HG02973 (cell line): Measurements from ENCODE around the gene GRM8.
A peak's percentile ranks its signal among the peaks of the same experiment; 100 is the strongest.

Experiments used
- ATAC-seq: cut with Tn5 transposase; IDR thresholded peaks from one replicate; pipeline ENCODE4 v1.9.1; 2021; ENCODE audit warnings: moderate library complexity; ENCODE audit not compliant: unreplicated experiment

The GRM8 gene

DNA sequence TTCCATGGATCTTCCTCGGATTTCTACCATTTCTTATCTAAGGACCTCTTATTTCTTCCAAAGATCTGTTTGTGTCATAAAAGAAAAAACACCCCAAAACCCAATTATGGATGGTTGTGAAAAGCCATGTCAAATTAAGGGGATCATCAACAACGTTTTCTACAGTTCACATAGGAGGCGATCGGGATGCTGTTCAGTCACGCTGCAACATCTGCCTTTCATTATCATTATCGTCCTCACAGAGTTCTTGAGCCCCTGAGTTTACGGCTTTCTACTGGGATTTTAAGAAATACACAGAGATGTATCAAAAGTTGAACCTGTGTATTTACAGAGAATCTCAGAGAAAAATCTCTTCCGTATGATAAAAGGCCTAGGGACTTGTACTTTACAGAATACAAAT lies 101.4 kb downstream of the GRM8 start:
- no peak for ATAC-seq

- ATAC-seq, result no peak
Measured at GRCh38 chr7:127150543-127150942, 102.2 kb downstream of the GRM8 start.

GRCh38 chr7:127146746-127147536 lies 105.8 kb downstream of the GRM8 start:
- ATAC-seq, result no peak

- no peak for ATAC-seq
Measured at GRCh38 chr7:127137146-127137545, 115.6 kb downstream of the GRM8 start.

DNA sequence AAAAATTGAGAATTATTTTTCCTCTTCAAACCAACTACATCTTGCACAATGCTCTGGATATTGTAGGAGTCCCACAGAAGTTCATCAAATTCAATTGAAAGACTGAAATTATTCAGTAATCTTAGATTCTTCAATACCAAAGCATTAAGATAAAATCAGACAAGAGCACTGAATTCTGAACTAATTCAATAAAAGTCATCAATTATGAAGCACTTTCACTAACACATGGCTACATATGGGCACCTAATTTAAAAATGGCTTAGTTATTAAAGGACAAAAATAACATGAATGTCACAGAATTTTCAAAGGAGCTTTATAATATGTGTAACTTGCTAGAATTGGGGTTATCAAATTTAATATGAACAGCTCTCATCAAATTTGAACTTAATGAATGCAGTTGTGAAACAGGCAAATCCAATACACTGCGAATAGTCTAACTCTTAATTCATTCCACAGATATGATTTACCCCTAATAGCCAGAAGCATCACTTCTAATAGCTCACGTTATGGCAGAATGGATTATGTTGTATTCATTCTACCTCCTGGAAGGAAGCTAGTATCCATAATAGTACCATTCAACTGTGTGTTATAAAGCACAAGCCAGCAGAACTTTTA lies 116.8 kb downstream of the GRM8 start:
- ATAC-seq, result no peak

GRCh38 chr7:127123220-127123619 lies 129.5 kb downstream of the GRM8 start:
- no peak for ATAC-seq

- ATAC-seq, result no peak
Measured at GRCh38 chr7:127119517-127119916, 133.2 kb downstream of the GRM8 start.

DNA sequence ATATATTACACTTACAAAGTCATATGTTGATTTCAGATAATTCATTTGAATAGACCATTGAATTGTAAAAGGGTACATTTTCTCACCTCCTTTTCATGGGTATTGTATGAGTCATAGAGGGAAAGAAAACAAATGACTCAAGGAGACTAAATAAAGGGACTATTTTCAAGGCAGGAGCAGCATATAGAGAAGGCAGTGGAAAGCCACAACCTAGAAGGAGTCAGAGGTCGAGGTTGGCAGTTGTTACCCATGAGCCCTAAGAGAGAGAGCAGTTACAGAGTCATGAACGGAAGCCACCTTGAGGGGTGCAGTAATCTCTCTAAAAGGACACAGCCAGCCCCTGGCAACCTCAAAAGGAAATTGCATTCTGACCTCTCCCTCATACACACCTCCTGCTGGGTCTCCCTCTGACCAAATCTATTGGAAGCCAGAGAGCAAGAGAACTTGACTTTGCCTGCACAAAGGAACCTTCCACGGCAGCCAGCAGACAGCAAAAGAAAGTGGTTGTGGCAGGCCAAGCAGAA lies 137.9 kb downstream of the GRM8 start:
- ATAC-seq, result no peak

DNA sequence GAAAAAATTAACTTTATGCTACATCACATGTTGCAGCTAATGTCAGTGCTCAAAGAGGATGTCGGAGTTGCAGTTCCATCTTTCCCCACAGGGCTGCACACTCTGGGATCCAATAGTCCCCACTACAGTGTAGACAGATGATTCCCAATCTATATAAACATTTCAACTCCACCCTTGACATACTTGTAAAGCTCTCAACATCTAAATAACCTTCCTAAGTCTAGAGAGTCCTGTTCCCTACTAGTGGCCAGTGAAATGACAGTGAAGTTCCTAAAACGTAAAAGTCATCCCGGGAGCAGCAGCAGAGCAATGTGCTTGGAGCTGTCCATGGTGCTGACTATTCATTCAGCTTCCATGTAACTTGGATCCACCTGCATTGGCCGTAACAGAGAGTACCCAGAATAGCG lies 145.1 kb downstream of the GRM8 start:
- ATAC-seq, result peak; percentile 94

DNA sequence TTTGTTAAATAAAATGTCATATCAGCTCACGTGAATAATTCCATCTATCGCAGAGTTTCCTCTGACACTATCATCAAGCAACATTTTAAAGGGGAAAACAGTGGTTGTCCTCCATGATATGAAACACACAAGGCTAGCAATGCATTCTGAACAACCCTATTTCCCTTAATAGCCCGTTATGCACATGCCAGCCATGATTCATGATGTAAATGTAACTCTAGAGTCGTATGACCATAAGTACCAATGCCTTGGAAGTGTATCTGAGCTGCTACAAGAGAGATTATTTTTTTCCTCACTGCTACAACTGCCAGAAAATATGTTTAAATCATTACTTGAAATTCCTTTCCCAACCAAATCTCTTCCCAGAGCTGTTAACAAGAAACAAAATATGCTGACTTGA lies 159.4 kb downstream of the GRM8 start:
- ATAC-seq, result no peak

- no peak for ATAC-seq
Measured at GRCh38 chr7:127091620-127092019, 161.1 kb downstream of the GRM8 start.

DNA sequence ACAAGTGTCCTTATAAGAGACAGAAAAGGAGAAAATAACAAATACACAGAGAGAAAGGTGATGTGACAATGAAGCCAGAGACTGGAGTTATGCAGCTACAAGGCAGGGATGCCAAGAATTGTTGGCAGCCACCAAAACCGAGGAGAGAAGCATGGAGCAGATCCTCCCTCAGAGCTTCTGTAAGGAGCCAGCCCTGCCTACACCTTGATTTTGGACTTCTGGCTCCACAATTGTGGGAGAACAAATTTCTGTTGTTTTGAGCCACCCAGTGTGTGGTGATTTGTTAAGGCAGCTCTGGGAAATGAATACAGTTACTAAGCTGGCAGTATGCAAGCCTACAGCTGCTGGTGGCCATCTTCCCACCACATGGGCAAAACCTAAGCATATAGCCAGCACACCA lies 163.6 kb downstream of the GRM8 start:
- no peak for ATAC-seq

DNA sequence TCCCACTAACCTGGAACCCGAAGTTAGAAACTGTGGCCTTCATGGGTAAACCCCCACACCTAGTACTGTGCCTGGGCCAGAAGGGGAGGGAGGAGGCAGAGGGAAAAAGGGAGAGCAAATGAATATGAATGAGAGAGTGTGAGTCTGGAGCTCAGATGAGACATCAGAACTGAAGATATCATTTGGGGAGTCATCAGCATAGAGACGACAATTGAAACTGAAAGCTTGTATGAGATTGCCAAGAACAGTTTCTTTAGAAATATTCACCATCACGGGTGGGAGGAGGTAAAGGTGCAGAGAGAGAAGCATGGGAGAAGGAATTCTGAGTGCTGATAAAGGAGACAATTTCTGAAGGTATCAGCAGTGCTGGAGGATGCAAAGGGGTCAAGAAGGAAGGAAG lies 171.2 kb downstream of the GRM8 start:
- no peak for ATAC-seq

- no peak for ATAC-seq
Measured at GRCh38 chr7:127080576-127080975, 172.2 kb downstream of the GRM8 start.

DNA sequence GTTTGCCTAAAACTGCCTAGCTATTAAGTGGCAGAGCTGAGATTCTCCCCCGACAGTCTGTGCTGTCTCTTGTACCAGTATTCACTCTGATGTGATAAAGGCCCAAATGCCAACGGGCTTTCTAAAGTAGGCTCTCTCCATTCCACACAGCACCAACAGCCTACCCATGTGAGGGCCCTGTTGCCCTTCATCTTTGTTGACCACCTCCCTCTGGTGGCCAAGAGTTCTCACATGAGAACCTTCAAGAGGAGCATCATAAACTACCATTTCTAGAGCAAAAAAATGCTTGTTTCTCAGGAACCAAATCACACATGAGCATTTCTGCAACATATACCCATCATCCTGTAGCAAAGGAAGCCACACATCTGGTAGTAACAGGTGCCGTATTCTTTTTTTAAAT lies 185.8 kb downstream of the GRM8 start:
- no peak for ATAC-seq

DNA sequence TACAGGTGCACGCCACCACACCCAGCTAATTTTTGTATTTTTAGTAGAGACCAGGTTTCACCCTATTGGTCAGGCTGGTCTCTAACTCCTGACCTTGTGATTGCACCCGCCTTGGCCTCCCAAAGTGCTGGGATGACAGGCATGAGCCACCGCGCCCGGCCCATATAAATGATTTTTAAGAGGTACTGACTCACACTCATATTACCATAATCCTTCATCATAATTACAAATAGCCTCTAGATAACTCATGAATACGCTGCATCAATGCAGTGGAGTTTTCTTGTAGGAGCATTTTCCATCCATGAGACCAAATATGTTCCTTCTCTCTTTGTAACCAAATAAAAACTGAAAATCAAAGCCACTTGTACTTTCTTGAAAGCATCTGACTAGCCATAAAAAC lies 193.3 kb downstream of the GRM8 start:
- ATAC-seq, result no peak

DNA sequence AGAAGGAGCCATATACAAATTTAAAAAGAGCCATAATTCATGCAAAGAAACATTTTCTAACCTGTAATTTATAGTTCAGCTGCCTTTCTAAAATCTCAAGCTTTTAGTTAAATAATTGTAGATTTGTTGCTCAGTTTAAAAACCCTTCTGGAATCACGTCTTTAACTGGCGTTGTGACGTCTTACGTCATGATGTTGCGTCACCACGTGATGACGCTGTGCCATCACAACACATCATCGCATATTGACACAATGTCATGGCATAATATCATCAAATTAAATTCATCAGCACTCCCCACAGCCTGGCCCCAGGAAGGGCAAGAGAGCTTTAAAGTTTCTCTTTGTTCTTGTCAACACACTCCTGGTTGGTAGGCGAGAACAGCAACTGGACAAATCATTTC lies 194.8 kb downstream of the GRM8 start:
- no peak for ATAC-seq

DNA sequence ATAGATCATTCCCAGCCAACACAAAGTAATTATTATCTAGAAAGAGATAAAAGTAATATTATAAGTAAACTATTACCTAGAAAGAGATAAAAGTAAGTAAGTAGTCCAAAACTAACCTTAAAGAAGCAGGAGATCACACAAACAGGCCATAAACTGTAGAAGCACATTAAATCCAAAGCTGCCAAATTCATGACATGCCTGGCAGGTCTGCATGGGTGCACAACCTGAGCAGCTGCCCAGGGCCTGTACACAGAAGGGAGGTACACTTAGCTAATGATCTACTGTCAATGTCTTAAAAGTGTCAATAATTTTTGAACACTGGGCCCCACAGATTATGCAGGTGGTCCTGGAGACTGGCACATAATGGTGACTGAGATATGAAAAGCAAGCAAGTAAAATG lies 196.5 kb downstream of the GRM8 start:
- no peak for ATAC-seq

- ATAC-seq, result no peak
Measured at GRCh38 chr7:127047521-127047920, 205.2 kb downstream of the GRM8 start.

DNA sequence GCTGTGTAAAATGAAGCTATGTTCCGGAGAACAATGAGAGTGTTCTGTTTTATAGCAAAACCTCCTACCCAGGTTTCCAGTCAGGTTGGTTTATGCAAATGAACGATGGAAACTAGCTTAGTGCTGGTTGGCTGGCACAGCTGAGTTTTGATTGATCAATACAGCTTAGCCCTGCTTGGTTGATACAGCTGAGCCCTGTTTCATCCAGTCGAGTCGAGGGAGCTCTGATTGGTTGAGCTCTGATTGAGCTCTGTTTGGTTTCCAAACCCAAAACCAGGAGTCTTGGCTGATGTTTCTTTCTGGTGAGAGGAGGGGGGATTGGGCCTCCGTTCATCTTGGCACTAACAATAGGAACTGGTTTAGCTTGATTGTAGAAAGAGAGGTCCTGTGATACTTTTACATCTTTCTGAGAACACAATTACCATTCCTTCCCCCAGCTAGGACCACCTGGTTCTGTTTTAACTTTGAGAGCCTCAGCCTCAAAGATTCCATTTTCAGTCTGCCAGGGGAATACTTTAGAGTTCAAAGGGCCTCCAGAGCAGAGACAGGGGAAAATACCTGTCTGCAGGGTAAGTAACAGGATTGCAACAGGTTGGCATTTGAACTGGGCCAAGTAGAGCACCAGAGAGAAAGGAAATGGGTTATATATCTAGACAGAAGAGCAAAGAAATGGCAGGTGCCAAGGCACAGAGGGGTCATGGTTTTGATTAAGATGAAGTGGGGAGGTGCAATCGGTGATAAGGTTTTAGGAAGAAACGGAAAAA lies 210.9 kb downstream of the GRM8 start:
- no peak for ATAC-seq

GRCh38 chr7:127040042-127040441 lies 212.7 kb downstream of the GRM8 start:
- ATAC-seq, result no peak

- ATAC-seq, result no peak
Measured at GRCh38 chr7:127039541-127039940, 213.2 kb downstream of the GRM8 start.
